GM04503 (cell line): ENCODE data around the gene NT5C3B.
"Not testable (repeated sequence)": the region's sequence is repeated elsewhere in the genome, so short reads cannot be mapped to it uniquely, and the experiment has no call there.

Source experiments
- DNase-seq: peaks from one replicate; pipeline ENCODE4 v3.0.0-alpha.2; 2012; ENCODE audit warnings: low read depth

The NT5C3B gene

DNA sequence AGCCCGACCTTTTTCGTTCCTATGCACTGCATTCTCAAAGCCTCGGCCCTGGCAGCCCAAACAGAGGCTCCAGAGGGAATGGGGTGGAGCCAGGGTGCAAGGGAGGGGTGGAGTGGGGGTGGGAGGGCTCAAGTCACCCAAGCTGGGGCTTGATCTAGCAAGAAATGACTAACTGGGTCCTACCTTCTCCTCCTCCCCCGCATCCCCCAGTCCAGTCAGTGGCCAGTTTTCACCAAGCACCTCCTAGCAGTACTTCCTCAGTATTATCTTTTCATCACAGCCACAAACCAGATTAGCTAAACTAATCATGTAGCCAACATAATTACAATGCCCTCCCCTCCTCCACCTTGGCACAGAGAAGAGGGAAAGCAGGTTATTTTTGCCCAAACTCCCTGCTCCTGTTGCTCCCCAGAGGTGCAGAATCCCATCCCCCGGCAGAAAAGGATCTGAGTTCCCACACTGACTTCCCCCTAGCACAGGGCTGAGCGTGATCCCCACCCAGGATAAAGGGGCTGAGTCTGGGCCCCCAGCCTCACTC lies 51.8 kb downstream of the NT5C3B start:
- no peak for DNase-seq

GRCh38 chr17:41782142-41782541 lies 53.9 kb downstream of the NT5C3B start:
- DNase-seq = no peak

- no peak for DNase-seq
These were observed 54.5 kb downstream of the NT5C3B start for GRCh38 chr17:41781404-41782110.

GRCh38 chr17:41779954-41780353 lies 56.1 kb downstream of the NT5C3B start:
- no peak for DNase-seq

DNA sequence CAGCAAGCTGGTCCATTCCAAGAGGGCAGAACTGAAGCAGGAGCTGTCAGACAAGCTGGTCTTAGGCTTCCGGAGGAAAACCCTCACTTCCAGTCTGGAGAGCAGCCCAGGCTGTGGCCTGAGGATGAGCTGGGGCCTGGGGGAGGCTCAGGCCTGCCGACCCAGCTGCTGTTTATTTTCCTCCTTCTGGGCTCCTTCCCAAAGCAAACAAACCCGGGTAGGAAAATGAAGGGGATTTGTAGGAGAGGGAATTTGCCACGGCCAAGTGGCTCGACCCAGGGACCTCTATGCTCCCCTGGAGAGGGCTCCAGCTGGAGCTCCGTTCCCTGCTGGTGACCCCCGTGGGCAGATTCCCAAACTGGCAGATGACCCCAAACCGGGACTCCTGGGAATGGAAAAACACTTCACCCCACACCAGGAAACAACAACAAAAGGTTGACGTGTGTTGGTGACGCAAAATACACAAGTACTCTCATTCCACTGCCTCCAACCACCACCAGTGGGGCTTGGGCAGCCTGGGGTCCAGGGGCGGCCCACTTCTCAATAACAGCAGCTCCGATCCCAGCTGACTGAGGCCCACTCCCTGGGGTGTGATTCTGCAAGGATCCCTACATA lies 58.4 kb downstream of the NT5C3B start:
- DNase-seq = peak; percentile 55

- DNase-seq = no peak
These were observed 58.9 kb downstream of the NT5C3B start for GRCh38 chr17:41777157-41777573.

- not testable (repeated sequence) for DNase-seq
These were observed 59.7 kb downstream of the NT5C3B start for GRCh38 chr17:41776262-41776900.

DNA sequence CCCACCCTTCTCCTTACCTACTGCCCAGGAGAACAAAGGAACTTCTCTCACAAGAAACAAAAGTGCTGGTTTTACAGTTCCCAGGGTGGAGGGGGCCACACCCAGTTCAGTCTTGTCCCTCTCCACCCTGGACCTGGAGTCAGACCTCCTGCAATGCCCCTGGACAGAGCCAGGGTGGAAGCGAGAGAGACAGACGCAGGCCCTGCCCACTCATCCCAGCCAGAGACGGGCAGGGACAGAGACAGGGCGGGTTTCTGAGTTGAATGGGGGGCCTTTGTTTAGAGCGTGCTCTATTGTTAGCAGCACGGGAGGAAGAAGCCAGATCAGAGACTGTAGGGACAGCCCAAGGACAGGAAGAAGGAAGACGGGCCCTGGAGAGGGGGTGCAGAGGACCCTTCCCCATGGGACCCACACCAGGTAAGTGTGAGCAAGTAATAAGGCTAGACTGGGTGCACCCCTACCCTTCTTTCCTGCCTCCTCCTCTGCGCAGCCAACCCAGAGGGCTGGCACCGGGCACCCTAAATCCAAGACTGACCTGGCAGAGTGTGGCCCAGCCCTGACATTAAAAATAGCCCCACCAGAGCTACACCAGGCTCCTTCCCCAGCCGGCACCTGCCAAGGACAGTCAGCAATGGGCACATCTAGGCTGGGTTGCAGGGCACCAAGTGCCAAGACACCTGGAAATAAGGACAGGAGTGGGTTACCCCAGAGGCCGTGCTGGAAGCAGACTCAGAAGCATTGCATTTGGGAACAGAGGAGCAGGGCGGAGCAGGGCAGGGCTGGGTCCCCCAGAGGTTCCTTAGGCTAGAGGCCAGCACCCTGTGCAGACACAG lies 60.4 kb downstream of the NT5C3B start:
- no peak for DNase-seq
